Gastrocnemius medialis (tissue), 4 donors: Measurements from ENCODE around the gene PTPRN2. TPM values are rescaled to one million over a fixed set of nuclear protein-coding genes. Genes with fewer than 3 reads are reported as not detected.

Source experiments
- ATAC-seq, 2 donors: fragments of 150-250 bp; one replicate each; pipeline ENCODE4 v1.9.1; 2016
- DNase-seq, 2 donors: peaks; one replicate each; pipeline ENCODE4 v3.0.0-alpha.2; 2019
- H3K27ac ChIP-seq, 4 donors: fragments of 200-600 bp; sonication (generic); 1 replicate in 1 of 4; 2 replicates in 3 of 4; pipeline ENCODE4 v1.5.1; 2016 to 2018; ENCODE audit warnings: mild to moderate bottlenecking in 2 of 4, moderate library complexity in 1 of 4
- H3K27me3 ChIP-seq, 3 donors: fragments of 200-600 bp; sonication (generic) in 2 of 3; 1 replicate in 1 of 3; 2 replicates in 2 of 3; pipeline versions ENCODE4 v1.5.1 to v1.6.0; 2016 to 2019; ENCODE audit warnings: mild to moderate bottlenecking in 1 of 3, moderate library complexity in 1 of 3
- H3K36me3 ChIP-seq, 2 donors: fragments of 200-600 bp; sonication (generic) in 1 of 2; one replicate each; pipeline ENCODE4 v1.5.1; 2017 to 2018
- H3K4me1 ChIP-seq, 2 donors: fragments of 200-600 bp; sonication (generic) in 1 of 2; one replicate each; pipeline ENCODE4 v1.5.1; 2016 to 2017; ENCODE audit warnings: mild to moderate bottlenecking in 2 of 2
- H3K4me3 ChIP-seq, 4 donors: fragments of 200-600 bp; sonication (generic) in 3 of 4; 1 replicate in 1 of 4; 2 replicates in 3 of 4; pipeline ENCODE4 v1.5.1; 2016 to 2019; ENCODE audit warnings: mild to moderate bottlenecking in 2 of 4
- H3K9me3 ChIP-seq, 3 donors: fragments of 200-600 bp; sonication (generic) in 2 of 3; 1 replicate in 1 of 3; 2 replicates in 2 of 3; pipeline ENCODE4 v1.5.1; 2016 to 2019
- POLR2A ChIP-seq, 2 donors: fragments of 450-650 bp; IDR thresholded peaks; one replicate each; pipeline ENCODE4 v1.6.1; 2017; ENCODE audit warnings: antibody characterized with exemption in 2 of 2, mild to moderate bottlenecking in 2 of 2, moderate library complexity in 2 of 2
- in situ Hi-C, 4 donors: fragments of 200-750 bp; cut with MboI; loops; one replicate each; pipeline versions ENCODE4 v1.15.0 to v1.8.0; 2017; ENCODE audit warnings: low sequenced_read_pairs in 4 of 4
- intact Hi-C: fragments of 100-400 bp; cut with DNase I; formaldehyde crosslinking; loops from one replicate; pipeline ENCODE4 v1.15.1; 2023; ENCODE audit warnings: low total_unique reads
- total RNA-seq, 4 donors: library from RNA; depleted of rRNA; stranded (reverse); fragments of >200 nt; gene quantifications; one replicate each; pipeline versions ENCODE4 v1.1.0 to v1.2.3, GENCODE V29; 2016
- TF ChIP-seq, protein P1 (sequence below), 5 experiments: fragments of 450-650 bp in 3 of 5; fragments of 200-600 bp in 2 of 5; sonication (generic) in 2 of 5; IDR thresholded peaks in 4 of 5; conservative IDR thresholded peaks in 1 of 5; 1 replicate in 4 of 5; 2 replicates in 1 of 5; pipeline ENCODE4 v1.5.1; 2016 to 2019; ENCODE audit warnings: antibody characterized with exemption in 5 of 5, mild to moderate bottlenecking in 3 of 5, moderate library complexity in 3 of 5

PTPRN2 gene
- total RNA-seq, 4 donors from 2014 or later = 0.66 to 0.85 (median 0.81) TPM

- Histone ChIP-seq H3K36me3 (no peaks in the 10 kb centered on the region), H3K27me3 (peaks cover 0 to 3% (median 0%) of the 10 kb centered on the region in 3 donors), H3K4me1 (no peaks in the 10 kb centered on the region), H3K4me3 (no peak overlapping the region), H3K27ac (no peak overlapping the region), H3K9me3 (no peaks in the 10 kb centered on the region)
- no peak for ATAC-seq
- DNase-seq = no peak
- in situ Hi-C loops (no loop called here), intact Hi-C loops (no loop called here)
- TF ChIP-seq, protein P1, sequence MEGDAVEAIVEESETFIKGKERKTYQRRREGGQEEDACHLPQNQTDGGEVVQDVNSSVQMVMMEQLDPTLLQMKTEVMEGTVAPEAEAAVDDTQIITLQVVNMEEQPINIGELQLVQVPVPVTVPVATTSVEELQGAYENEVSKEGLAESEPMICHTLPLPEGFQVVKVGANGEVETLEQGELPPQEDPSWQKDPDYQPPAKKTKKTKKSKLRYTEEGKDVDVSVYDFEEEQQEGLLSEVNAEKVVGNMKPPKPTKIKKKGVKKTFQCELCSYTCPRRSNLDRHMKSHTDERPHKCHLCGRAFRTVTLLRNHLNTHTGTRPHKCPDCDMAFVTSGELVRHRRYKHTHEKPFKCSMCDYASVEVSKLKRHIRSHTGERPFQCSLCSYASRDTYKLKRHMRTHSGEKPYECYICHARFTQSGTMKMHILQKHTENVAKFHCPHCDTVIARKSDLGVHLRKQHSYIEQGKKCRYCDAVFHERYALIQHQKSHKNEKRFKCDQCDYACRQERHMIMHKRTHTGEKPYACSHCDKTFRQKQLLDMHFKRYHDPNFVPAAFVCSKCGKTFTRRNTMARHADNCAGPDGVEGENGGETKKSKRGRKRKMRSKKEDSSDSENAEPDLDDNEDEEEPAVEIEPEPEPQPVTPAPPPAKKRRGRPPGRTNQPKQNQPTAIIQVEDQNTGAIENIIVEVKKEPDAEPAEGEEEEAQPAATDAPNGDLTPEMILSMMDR (IDR thresholded peaks at IDR 0.05 in 4 of 5, conservative IDR thresholded peaks at IDR 0.05 in 1 of 5) = no peak
- no peak for TF ChIP-seq POLR2A (IDR thresholded peaks at IDR 0.05)
Measured at GRCh38 chr7:158007697-158008257, 579.8 kb downstream of the PTPRN2 start.

DNA sequence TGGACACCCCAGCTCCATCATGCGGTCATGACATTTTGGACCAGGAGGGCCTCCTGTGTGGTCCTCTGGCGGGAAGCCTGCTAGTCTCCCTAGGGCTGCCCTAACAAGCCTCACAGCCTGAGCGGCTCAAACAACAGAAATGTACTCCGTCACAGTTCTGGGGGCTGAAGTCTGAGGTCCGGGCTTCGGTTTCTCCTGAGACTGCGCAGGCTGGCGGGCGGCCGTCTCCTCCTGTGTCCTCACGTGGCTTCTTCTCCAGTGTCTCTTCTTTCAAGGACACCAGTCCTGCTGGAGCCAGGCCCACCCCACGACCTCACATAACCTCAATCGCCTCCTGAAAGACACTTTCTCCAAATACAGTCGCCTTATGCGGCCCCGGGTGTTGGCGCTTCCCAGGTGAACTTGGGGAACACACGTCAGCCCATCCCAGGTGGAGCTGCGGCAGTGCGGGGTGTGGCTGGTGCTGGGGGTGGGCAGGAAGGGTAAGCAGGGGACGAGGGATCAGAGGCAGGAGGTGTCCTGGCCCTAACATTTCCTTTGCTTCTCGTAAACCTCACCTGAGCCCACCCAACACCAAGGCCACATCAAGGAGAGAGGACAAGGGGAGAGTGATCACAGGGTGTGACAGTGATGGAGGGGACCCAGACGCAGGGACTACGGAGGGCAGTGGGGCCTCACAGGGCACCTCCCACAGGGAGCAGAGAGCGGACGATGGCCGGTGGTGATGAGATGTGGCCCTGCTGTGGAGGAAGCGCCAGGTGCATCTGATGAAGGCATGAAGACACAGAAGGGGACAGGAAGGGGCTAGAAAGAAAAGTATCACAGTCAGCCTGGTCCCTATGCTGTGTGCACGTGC lies 580.6 kb downstream of the PTPRN2 start:
- Histone ChIP-seq H3K27ac (no peak overlapping the region), H3K4me3 (no peak overlapping the region), H3K36me3 (no peaks in the 10 kb centered on the region), H3K9me3 (no peaks in the 10 kb centered on the region), H3K4me1 (no peaks in the 10 kb centered on the region), H3K27me3 (peaks cover 0 to 3% (median 0%) of the 10 kb centered on the region in 3 donors)
- TF ChIP-seq, protein P1 (IDR thresholded peaks at IDR 0.05 in 4 of 5, conservative IDR thresholded peaks at IDR 0.05 in 1 of 5) = no peak
- TF ChIP-seq POLR2A (IDR thresholded peaks at IDR 0.05) = no peak
- no peak for ATAC-seq
- in situ Hi-C loops = no loop called here
- no peak for DNase-seq
- intact Hi-C loops = no loop called here

DNA sequence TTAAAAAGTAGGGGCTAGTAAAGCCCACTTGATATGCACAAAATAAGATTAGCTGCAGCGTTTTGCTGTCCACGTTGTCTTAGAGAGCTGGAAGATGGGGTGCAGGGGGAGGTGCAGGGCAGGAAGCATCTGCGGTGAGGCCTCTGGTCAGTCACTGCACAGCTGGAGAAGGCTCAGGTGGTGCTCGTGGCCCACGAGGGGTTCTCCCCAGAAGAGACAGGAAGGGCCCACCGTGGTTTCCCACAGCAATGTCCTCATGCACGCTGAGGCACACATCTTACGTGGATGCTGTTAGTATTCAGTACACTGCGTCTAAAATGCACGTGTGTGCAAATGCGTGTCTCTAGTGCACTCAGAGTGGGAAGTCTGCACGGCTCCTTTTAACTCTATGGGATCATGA lies 582.1 kb downstream of the PTPRN2 start:
- no peak for ATAC-seq
- H3K9me3 ChIP-seq = no peaks in the 10 kb centered on the region
- TF ChIP-seq, protein P1 (IDR thresholded peaks at IDR 0.05 in 4 of 5, conservative IDR thresholded peaks at IDR 0.05 in 1 of 5) = no peak
- no peak for TF ChIP-seq POLR2A (IDR thresholded peaks at IDR 0.05)
- no peak for DNase-seq
- no peak overlapping the region for H3K27ac ChIP-seq
- no peak overlapping the region for H3K4me3 ChIP-seq
- intact Hi-C loops = no loop called here
- H3K36me3 ChIP-seq = no peaks in the 10 kb centered on the region
- H3K4me1 ChIP-seq = no peaks in the 10 kb centered on the region
- H3K27me3 ChIP-seq = peaks cover 0 to 3% (median 0%) of the 10 kb centered on the region in 3 donors
- in situ Hi-C loops = no loop called here

DNA sequence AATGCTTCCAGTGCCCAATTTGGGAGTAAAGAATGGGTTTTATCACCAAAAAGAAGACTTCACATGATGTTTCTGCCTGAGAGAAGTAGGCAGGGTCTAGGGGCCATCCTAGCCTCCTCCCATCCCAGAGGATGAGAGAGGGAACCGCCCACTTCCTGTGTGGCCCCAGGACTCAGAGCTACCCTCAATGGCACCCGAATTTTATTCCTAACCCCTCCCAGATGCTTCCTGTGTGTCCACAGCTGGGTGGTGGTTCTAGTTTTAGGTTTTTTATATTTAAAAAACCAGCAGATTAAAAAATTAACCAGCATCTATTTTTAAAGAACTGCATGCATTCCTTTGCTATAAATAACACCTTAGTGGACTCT lies 583.5 kb downstream of the PTPRN2 start:
- H3K4me3 ChIP-seq = no peak overlapping the region
- no peaks in the 10 kb centered on the region for H3K4me1 ChIP-seq
- in situ Hi-C loops (no loop called here), intact Hi-C loops (no loop called here)
- H3K36me3 ChIP-seq = no peaks in the 10 kb centered on the region
- TF ChIP-seq POLR2A (IDR thresholded peaks at IDR 0.05) = no peak
- TF ChIP-seq, protein P1 (IDR thresholded peaks at IDR 0.05 in 4 of 5, conservative IDR thresholded peaks at IDR 0.05 in 1 of 5) = no peak
- H3K9me3 ChIP-seq = no peaks in the 10 kb centered on the region
- peaks cover 0 to 3% (median 0%) of the 10 kb centered on the region in 3 donors for H3K27me3 ChIP-seq
- H3K27ac ChIP-seq = no peak overlapping the region
- ATAC-seq = no peak
- DNase-seq = no peak
